ENCODE measurements around the gene PPP1R14C.

- no peak for TF ChIP-seq GATA2 (IDR thresholded peaks at IDR 0.05; ENCODE audit: insufficient read depth, insufficient read length, low read depth, low read length)
- TF ChIP-seq POLR2A (IDR thresholded peaks at IDR 0.05; ENCODE audit: low read depth, low read length), result no peak
- TF ChIP-seq, protein P1, sequence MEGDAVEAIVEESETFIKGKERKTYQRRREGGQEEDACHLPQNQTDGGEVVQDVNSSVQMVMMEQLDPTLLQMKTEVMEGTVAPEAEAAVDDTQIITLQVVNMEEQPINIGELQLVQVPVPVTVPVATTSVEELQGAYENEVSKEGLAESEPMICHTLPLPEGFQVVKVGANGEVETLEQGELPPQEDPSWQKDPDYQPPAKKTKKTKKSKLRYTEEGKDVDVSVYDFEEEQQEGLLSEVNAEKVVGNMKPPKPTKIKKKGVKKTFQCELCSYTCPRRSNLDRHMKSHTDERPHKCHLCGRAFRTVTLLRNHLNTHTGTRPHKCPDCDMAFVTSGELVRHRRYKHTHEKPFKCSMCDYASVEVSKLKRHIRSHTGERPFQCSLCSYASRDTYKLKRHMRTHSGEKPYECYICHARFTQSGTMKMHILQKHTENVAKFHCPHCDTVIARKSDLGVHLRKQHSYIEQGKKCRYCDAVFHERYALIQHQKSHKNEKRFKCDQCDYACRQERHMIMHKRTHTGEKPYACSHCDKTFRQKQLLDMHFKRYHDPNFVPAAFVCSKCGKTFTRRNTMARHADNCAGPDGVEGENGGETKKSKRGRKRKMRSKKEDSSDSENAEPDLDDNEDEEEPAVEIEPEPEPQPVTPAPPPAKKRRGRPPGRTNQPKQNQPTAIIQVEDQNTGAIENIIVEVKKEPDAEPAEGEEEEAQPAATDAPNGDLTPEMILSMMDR (IDR thresholded peaks at IDR 0.05; ENCODE audit: extremely low read depth in 1 of 2, insufficient read depth in 1 of 2, low read depth in 1 of 2, low read length in 2 of 2), result no peak
- TF ChIP-seq EZH2 (IDR thresholded peaks at IDR 0.05; ENCODE audit: borderline replicate concordance, low read depth, low read length, severe bottlenecking), result no peak
- no peak for TF ChIP-seq FOS (IDR thresholded peaks at IDR 0.05; ENCODE audit: borderline replicate concordance, insufficient read depth, low read length)
- no peak for TF ChIP-seq POLR2AphosphoS5 (IDR thresholded peaks at IDR 0.05; ENCODE audit: insufficient read depth, low read depth, low read length)
- TF ChIP-seq JUN (IDR thresholded peaks at IDR 0.05; ENCODE audit: borderline replicate concordance, insufficient read depth, insufficient read length, low read depth), result no peak
Observed at GRCh38 chr6:150169181-150169580, 26.3 kb downstream of the PPP1R14C start.

Data from endothelial cell of umbilical vein (primary cell).